HG02588 (cell line): ENCODE results near the gene BIVM.

Experiments used
- ATAC-seq: cut with Tn5 transposase; IDR thresholded peaks from one replicate; pipeline ENCODE4 v1.9.1; 2021; ENCODE audit warnings: mild to moderate bottlenecking, moderate library complexity; ENCODE audit not compliant: unreplicated experiment

The BIVM gene

GRCh38 chr13:102838273-102838672 is 39.4 kb downstream of the BIVM start:
- no peak for ATAC-seq

- no peak for ATAC-seq
Measured at GRCh38 chr13:102838982-102839381, 40.1 kb downstream of the BIVM start.

DNA sequence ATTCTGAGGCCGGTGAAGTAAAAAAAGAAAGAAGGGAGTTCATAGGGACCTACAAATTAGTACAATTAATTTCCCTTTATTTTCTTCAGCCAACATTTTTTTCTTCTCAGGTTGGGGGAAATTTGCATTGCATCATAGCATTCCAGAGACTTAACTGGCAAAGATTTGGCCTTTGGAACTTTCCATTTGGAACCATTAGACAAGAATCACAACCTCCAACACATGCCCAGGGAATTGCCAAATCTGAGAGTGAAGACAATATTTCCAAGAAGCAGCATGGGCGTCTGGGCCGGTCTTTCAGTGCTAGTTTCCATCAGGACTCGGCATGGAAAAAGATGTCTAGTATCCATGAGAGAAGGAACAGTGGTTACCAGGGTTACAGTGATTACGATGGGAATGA is 40.5 kb downstream of the BIVM start:
- ATAC-seq = no peak

GRCh38 chr13:102845289-102845629 is 46.3 kb downstream of the BIVM start:
- ATAC-seq = peak; percentile 18

DNA sequence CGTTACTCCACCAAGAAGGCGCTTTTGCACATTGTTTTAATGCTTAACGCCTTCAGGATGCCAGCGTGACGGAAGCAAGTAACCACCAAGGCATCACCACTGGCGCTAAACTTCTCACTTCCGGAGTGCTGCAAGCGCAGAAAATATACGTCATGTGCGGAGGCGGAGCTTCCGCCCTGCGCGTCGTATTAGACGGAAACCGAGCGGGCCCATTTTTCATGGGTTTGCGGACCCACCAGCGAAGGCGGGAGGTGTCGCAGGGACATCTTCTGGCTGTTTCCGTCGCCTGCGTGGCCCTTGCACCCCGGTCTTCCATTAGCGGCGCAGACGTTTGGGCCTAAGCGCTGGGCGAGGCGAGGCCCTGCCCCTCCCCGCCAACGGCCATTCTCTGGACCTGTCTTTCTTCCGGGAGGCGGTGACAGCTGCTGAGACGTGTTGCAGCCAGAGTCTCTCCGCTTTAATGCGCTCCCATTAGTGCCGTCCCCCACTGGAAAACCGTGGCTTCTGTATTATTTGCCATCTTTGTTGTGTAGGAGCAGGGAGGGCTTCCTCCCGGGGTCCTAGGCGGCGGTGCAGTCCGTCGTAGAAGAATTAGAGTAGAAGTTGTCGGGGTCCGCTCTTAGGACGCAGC is 46.8 kb downstream of the BIVM start, which contains the start of gene ERCC5:
Gene ERCC5, plus strand, starts transcription at position 403 of the 631 bp plus-strand sequence. CDS start 235 bp downstream, outside the sequence.
- peak; percentile 86 for ATAC-seq

DNA sequence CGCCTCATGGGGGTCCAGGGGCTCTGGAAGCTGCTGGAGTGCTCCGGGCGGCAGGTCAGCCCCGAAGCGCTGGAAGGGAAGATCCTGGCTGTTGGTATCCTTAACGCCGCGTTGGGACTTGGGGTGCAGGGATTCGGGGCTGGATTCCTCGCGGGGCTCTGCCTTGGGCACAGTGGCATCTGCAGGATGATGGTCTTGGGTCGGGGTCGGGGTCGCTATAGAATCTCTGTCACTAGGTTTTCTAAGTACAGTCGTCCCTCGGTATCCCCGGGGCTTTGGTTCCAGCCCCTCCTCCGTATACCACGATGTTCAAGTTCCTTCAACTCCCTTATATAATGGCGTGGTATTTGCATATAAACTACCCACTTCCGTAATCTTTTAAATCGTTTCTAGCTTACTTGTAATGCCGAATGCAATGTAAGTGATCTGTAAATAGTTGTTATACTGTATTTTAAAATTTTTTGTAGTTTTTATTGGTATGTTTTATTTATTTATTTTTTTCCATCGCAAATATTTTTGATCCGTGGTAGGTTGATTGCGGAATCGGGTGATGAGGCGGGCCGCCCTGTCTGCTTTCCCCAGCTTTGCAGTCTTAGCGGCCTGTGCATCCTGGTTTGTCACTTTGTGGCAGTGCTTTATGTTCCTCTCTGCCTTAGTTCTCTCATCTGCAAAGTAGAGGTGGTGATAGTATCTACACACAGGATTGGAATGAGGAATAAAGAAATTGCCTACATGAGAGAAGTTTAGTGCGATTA is 47.5 kb downstream of the BIVM start:
- ATAC-seq = peak; percentile 26

DNA sequence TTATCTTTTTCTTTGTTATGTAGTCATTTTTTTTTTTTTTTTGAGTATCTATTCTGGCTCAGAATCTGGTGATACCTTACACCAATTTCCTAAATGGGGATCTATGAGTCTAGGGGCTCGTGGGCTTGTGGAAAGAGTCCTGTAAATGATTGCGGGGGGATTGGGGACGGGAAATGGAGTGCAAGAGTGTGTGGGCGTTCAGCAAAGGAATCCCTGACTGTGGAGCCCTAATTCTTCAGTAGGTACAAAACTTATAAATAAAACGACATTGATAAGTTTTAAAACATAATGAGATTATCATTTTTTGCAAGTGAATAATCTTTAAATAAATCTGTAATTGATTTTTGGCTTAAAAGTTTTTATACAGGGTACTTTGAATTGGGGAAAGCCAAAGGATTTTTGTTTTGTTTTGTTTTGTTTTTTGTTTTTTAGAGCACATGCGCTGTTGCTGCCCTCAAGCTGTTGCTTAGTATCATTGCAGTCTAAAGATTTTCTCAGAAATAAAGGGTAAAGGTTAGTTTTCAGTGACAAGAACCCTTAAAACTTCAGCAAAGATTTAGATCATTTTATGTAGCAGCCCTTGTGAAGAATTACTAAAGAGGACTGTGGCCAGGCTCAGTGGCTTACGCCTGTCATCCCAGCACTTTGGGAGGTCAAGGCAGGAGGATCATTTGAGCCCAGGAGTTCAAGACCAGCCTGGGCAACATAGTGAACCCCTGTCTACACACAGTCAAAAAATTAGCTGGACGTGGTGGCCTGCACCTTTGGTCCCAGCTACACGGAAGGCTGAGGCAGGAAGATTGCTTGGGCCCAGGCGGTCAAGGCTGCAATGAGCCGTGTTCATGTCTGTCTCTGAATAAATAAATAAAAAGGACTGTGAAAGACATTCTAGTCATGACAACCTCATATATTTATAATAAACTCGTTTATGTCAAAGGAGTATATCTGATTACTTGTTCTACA is 48.6 kb downstream of the BIVM start:
- no peak for ATAC-seq

DNA sequence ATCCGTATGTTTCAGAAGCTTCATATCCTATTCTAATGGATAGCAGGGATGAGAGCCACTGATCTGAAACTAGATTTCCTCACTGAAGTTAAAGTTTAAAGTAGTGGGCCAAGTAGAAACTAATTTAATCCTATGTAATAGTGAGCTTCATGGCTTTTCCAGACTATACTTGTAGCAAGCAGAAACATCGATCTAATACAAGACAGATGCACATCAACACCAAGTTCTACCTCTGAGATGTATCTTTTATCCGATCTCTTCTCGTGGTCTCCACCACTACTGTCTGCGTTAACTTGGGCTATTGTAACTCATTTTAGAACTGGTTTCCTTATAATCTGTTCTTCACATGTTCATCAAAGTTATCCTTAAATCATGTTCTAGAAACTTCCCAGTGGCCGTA is 50.0 kb downstream of the BIVM start:
- no peak for ATAC-seq

GRCh38 chr13:102852556-102852955 is 53.6 kb downstream of the BIVM start:
- ATAC-seq = no peak

- ATAC-seq = no peak
Measured at GRCh38 chr13:102854675-102855074, 55.8 kb downstream of the BIVM start.

DNA sequence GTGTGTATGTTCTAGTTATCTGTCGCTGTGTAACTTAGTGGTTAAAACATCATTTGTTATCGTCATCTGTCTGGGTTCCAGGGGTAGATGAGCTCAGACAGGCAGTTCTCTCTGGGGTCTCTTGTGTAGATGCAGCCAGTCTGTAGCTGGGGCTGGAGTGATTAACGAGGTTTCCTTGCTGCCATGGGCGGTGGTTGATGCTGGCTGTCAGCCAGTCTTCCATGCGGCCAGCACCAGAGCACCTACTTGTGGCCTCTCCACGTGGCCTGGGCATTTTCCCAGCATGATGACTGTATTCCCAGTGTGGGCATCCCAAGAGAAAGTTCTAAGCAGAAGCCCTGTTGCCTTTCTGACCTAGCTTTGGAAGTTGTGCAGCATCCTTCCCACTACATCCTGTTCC is 57.6 kb downstream of the BIVM start:
- ATAC-seq = no peak

DNA sequence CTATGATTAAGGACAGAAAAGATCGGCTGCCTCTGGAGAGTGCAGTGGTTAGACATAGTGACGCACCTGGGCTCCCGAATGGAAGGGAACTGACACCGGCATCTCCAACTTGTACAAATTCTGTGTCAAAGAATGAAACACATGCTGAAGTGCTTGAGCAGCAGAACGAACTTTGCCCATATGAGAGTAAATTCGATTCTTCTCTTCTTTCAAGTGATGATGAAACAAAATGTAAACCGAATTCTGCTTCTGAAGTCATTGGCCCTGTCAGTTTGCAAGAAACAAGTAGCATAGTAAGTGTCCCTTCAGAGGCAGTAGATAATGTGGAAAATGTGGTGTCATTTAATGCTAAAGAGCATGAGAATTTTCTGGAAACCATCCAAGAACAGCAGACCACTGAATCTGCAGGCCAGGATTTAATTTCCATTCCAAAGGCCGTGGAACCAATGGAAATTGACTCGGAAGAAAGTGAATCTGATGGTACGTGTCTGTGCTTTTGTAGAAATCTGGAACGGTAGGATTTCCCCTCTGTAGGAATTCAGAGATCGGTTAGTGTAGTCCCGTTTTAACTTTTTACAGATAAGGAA is 63.8 kb downstream of the BIVM start:
- ATAC-seq = no peak

- ATAC-seq = no peak
Measured at GRCh38 chr13:102863590-102863989, 64.7 kb downstream of the BIVM start.

GRCh38 chr13:102868366-102868936 is 69.5 kb downstream of the BIVM start:
- no peak for ATAC-seq

DNA sequence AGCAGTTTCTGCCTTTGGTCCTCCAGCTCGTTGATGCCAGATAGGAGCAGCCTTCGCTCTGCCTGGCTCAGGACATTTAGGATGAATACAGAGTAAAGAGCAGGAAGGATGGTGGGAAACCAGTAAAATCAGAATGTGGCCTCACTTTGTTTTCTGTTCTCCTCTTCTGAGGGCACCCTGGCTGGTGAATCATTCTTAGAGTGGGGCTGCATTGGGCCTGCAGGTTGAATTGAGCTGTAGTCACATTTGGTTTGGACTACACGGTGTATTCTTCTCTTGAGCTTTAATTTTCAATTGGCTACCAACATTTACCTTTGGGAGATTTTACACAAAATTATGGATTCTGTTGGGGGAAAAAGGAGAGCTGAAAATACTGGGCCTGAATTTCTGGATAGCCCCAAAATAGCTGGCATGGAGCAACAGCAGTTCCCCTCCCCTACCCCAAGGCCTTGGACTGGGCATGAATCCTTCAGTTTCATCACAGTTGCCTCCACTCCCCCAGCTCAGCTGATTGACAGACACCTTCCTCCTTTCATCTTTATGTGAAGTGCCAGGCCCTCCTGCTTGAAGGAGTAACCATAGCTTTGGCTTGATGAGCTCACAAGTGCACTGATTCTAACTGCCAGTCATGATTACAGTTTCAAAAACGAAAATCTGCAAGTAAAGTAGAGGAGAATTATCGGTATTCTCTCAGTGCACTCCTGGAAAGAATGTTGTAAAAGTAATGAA is 71.2 kb downstream of the BIVM start:
- ATAC-seq = no peak

GRCh38 chr13:102870677-102871415 is 71.9 kb downstream of the BIVM start:
- ATAC-seq = peak; percentile 62

GRCh38 chr13:102872131-102872530 is 73.2 kb downstream of the BIVM start:
- no peak for ATAC-seq

DNA sequence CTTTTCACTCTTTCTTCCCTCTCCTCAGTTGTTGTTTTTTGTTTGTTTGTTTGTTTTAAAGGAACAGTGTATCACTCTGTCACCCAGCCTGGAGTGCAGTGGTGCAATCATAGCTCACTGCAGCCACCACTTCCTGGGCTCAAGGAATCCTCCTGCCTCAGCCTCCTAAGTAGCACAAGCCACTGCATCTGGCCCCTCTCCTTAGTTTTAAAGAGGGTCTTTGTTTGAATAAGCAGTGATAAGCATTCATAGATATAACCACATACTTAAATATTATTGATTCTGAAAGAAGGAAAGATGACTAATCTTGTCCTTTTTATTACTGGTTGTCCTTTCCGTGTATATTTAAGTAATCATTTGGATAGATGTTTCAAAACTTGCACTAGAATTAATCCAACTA is 73.6 kb downstream of the BIVM start:
- no peak for ATAC-seq

DNA sequence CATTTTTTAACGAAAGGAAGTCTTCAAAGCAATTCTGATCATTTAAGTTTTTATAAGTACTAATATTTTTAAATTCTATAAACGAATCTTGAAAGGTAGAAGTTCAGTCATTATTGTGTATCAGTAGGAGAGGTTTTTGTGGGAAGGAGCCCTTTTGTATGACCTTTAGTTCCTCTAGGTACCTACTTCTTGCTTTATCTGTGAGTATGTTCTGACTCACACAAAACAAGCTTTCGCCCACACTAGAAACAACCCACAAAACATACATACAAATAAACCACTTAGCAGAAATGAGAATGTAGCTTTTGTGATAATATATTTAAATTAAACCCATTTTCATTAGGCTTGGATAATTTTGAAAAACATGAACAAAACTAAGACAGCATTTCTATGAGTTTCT is 74.7 kb downstream of the BIVM start:
- peak; percentile 42 for ATAC-seq
